HEK293 (cell line): ENCODE measurements around the gene RBM4.

Experiments used
- CTCF ChIA-PET: fragments of 350-600 bp; formaldehyde crosslinking; extraction: SDS; loops from one replicate; lab custom pipeline; 2021; ENCODE audit warnings: antibody characterized with exemption; lab: Yijun Ruan, JAX
- POLR2A ChIA-PET: fragments of 300-600 bp; formaldehyde crosslinking; extraction: SDS; loops from one replicate; lab custom pipeline; 2020; ENCODE audit warnings: antibody characterized with exemption, inconsistent platforms; lab: Yijun Ruan, JAX
- H3K27ac ChIP-seq: fragments of 200-500 bp; sonication (Bioruptor generic); 2 replicates; pipeline ENCODE4 v1.5.1; 2014; ENCODE audit warnings: low read depth, low read length, control low read depth, inconsistent platforms; ENCODE audit errors: extremely low read depth
- H3K36me3 ChIP-seq, 2 experiments: fragments of 200-500 bp in 1 of 2; sonication (Bioruptor generic) in 1 of 2; 1 replicate in 1 of 2; 2 replicates in 1 of 2; pipeline ENCODE4 v1.5.1; 2014 to 2017; ENCODE audit warnings: inconsistent platforms in 2 of 2, low read length in 2 of 2; ENCODE audit not compliant: control insufficient read depth in 2 of 2, insufficient read depth in 1 of 2
- H3K4me1 ChIP-seq: fragments of 200-500 bp; sonication (Bioruptor generic); 2 replicates; pipeline ENCODE4 v1.5.1; 2014; ENCODE audit warnings: mild to moderate bottlenecking, low read length, inconsistent platforms; ENCODE audit not compliant: control insufficient read depth, insufficient read depth
- H3K4me3 ChIP-seq: 2 replicates; pipeline ENCODE4 v1.5.1; 2011; ENCODE audit warnings: low read depth, mild to moderate bottlenecking, control low read depth, low read length, moderate library complexity
- H3K9me3 ChIP-seq: fragments of 200-500 bp; sonication (Bioruptor generic); 2 replicates; pipeline ENCODE4 v1.5.1; 2014; ENCODE audit warnings: low read depth, low read length, inconsistent platforms; ENCODE audit not compliant: control insufficient read depth, insufficient read depth
- BCL11A ChIP-seq: fragments of 450-650 bp; formaldehyde crosslinking; IDR thresholded peaks from 2 replicates; pipeline ENCODE4 v1.5.1; 2016; ENCODE audit warnings: low read depth, missing biosample characterization, missing genetic modification characterization
- EGR2 ChIP-seq: fragments of 450-650 bp; formaldehyde crosslinking; IDR thresholded peaks from 2 replicates; pipeline ENCODE4 v1.5.1; 2016; ENCODE audit warnings: low read depth, missing biosample characterization, missing genetic modification characterization
- HOXC10 ChIP-seq: sonication (generic); formaldehyde crosslinking; IDR thresholded peaks from 2 replicates; pipeline ENCODE4 v1.8.1; 2023; ENCODE audit warnings: mild to moderate bottlenecking, missing genetic modification reagents
- OSR2 ChIP-seq: fragments of 450-650 bp; formaldehyde crosslinking; IDR thresholded peaks from 2 replicates; pipeline ENCODE4 v1.5.1; 2016; ENCODE audit warnings: missing biosample characterization, missing genetic modification characterization
- PRDM10 ChIP-seq: fragments of 450-650 bp; formaldehyde crosslinking; IDR thresholded peaks from 2 replicates; pipeline ENCODE4 v1.5.1; 2016; ENCODE audit warnings: missing biosample characterization, missing genetic modification characterization
- SP3 ChIP-seq: fragments of 450-650 bp; formaldehyde crosslinking; IDR thresholded peaks from 2 replicates; pipeline ENCODE4 v1.5.1; 2016; ENCODE audit warnings: missing biosample characterization, missing genetic modification characterization
- ZBTB44 ChIP-seq: fragments of 450-650 bp; IDR thresholded peaks from 2 replicates; pipeline ENCODE4 v1.5.1; 2018; ENCODE audit warnings: missing biosample characterization, mild to moderate bottlenecking, missing genetic modification characterization
- ZBTB8A ChIP-seq: fragments of 450-650 bp; formaldehyde crosslinking; IDR thresholded peaks from 2 replicates; pipeline ENCODE4 v1.5.1; 2016; ENCODE audit warnings: missing biosample characterization, missing genetic modification characterization
- ZFHX2 ChIP-seq: fragments of 450-650 bp; formaldehyde crosslinking; conservative IDR thresholded peaks from 2 replicates; pipeline ENCODE4 v1.5.1; 2016; ENCODE audit warnings: missing biosample characterization, missing genetic modification characterization
- ZNF155 ChIP-seq: fragments of 450-650 bp; formaldehyde crosslinking; IDR thresholded peaks from 2 replicates; pipeline ENCODE4 v1.5.1; 2016; ENCODE audit warnings: missing biosample characterization, missing genetic modification characterization
- ZNF221 ChIP-seq: fragments of 450-650 bp; formaldehyde crosslinking; IDR thresholded peaks from 2 replicates; pipeline ENCODE4 v1.5.1; 2017; ENCODE audit warnings: missing biosample characterization, missing genetic modification characterization, borderline replicate concordance
- ZNF266 ChIP-seq: fragments of 450-650 bp; formaldehyde crosslinking; IDR thresholded peaks from 2 replicates; pipeline ENCODE4 v1.5.1; 2016; ENCODE audit warnings: missing biosample characterization, missing genetic modification characterization, low read depth
- ZNF354C ChIP-seq: fragments of 450-650 bp; formaldehyde crosslinking; IDR thresholded peaks from 2 replicates; pipeline ENCODE4 v1.5.1; 2016; ENCODE audit warnings: missing biosample characterization, missing genetic modification characterization, low read depth, borderline replicate concordance
- ZNF394 ChIP-seq: fragments of 450-650 bp; formaldehyde crosslinking; IDR thresholded peaks from 2 replicates; pipeline ENCODE4 v1.5.1; 2016; ENCODE audit warnings: missing biosample characterization, missing genetic modification characterization, mild to moderate bottlenecking, moderate library complexity, borderline replicate concordance
- ZNF426 ChIP-seq: fragments of 450-650 bp; formaldehyde crosslinking; IDR thresholded peaks from 2 replicates; pipeline ENCODE4 v1.5.1; 2017; ENCODE audit warnings: missing biosample characterization, missing genetic modification characterization, mild to moderate bottlenecking, inconsistent platforms, moderate library complexity
- ZNF626 ChIP-seq: fragments of 450-650 bp; sonication (Bioruptor Pico); formaldehyde crosslinking; IDR thresholded peaks from 2 replicates; pipeline ENCODE4 v1.5.1; 2018; ENCODE audit warnings: missing biosample characterization, missing genetic modification characterization, inconsistent platforms

RBM4 gene

DNA sequence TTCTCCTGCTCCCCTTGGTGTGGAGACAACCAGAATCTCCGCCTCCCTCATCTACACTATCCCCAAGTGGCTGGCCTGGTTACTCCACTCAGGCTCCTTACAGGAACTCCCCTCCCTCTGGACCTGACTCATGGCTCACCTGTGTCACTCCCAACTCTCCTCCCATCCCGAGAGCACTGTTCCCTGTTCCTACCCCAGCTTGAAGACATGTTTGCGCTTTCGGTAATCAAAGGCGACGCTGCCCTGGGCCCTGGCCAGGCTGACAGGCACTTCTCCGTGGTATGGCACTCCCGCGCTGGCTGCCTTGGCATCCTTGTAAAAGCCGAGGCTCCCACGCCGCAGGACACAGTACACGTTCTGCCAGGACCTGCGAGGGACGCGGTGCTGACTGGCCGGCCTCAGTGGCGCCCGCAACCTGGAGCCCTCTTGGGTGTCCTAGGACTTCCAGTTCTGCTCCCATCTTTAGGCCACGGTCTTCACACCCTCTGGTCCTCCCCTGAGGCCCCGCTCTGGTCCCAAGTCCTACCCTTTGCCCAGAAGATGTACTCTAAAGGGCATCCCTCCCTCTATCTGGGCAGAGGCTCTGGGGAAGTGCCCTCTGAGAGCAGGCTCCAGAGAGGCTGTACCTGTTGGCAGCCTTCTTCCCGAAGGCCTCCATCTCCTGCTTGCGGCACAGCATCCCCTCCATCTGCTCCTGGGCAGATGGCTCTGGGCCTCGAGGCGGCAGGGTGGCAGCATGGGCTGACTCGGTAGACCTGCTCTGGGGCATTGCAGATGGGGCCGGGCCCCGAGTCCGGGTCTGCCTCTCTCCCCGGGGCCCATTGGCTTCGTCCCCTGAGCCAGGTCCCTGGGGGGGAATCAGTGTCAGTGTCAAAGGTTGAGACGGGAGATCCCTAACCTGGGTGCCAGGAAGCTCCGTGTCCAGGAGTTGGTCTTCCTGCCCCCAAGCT, 48.6 kb downstream of the RBM4 start:
- CTCF ChIA-PET = interaction anchor here (1.2 to 1.8 kb wide), 2 partner anchors 146 to 147 kb away, joined by 3 to 5 read pairs; no protein-coding TSS in a partner anchor

GRCh38 chr11:66687831-66688281, 49.4 kb downstream of the RBM4 start:
- ChIA-PET POLR2A (interaction anchor here (0.9 kb wide), 1 partner anchor 221 kb away, joined by 3 read pairs; no protein-coding TSS in a partner anchor), CTCF (interaction anchor here (0.6 to 1.8 kb wide), 4 partner anchors 9 to 146 kb away, joined by 3 to 7 read pairs (median 5); no protein-coding TSS in a partner anchor)
- TF ChIP-seq OSR2 (tag by site-specific recombination) = no peak
- no peak for TF ChIP-seq BCL11A (tag by site-specific recombination)
- 0 out of 2 replicates have a peak, but pooled peaks have one; percentile 25 for TF ChIP-seq EGR2 (tag by site-specific recombination)
- Histone ChIP-seq H3K4me3 (no peak overlapping the region), H3K36me3 (peaks cover 0 to 79% of the 10 kb centered on the region in 2 experiments; a peak in 1 of 3 replicates), H3K27ac (no peak overlapping the region), H3K4me1 (no peaks in the 10 kb centered on the region), H3K9me3 (no peaks in the 10 kb centered on the region)

More for the DNA sequence above, 48.6 kb downstream of the RBM4 start:
- POLR2A ChIA-PET = interaction anchor here (0.5 to 1.2 kb wide), 2 partner anchors 49 to 81 kb away, joined by 3 read pairs; partner anchors contain the start of gene RBM4
- no peak for TF ChIP-seq HOXC10
- TF ChIP-seq PRDM10 = no peak
- no peak for TF ChIP-seq ZBTB8A (tag by site-specific recombination)
- TF ChIP-seq ZNF221 (tag by site-specific recombination) = no peak
- TF ChIP-seq ZFHX2 = no peak
- TF ChIP-seq ZNF354C (tag by site-specific recombination) = no peak
- TF ChIP-seq ZNF426 (tag by site-specific recombination) = no peak
- no peak for TF ChIP-seq ZBTB44 (tag by site-specific recombination)
- no peak for TF ChIP-seq ZNF266 (tag by site-specific recombination)
- no peak for TF ChIP-seq ZNF155 (tag by site-specific recombination)
- no peak for TF ChIP-seq BCL11A (tag by site-specific recombination)
- TF ChIP-seq ZNF394 (tag by site-specific recombination) = no peak
- no peak for TF ChIP-seq ZNF626 (tag by site-specific recombination)
- TF ChIP-seq SP3 (tag by site-specific recombination) = no peak
- H3K4me3 ChIP-seq = no peak overlapping the region
- peaks cover 0 to 71% of the 10 kb centered on the region in 2 experiments; a peak in 1 of 3 replicates for H3K36me3 ChIP-seq
- H3K9me3 ChIP-seq = no peaks in the 10 kb centered on the region
- no peak overlapping the region for H3K27ac ChIP-seq
- no peaks in the 10 kb centered on the region for H3K4me1 ChIP-seq
